GM18526 (cell line): Measurements from ENCODE around the gene ADGRD1.

Experiments used
- POLR2A ChIP-seq: IDR thresholded peaks from 3 replicates; pipeline ENCODE4 v1.6.1; 2011; ENCODE audit not compliant: insufficient read length; ENCODE audit errors: extremely low read depth

ADGRD1 gene

DNA sequence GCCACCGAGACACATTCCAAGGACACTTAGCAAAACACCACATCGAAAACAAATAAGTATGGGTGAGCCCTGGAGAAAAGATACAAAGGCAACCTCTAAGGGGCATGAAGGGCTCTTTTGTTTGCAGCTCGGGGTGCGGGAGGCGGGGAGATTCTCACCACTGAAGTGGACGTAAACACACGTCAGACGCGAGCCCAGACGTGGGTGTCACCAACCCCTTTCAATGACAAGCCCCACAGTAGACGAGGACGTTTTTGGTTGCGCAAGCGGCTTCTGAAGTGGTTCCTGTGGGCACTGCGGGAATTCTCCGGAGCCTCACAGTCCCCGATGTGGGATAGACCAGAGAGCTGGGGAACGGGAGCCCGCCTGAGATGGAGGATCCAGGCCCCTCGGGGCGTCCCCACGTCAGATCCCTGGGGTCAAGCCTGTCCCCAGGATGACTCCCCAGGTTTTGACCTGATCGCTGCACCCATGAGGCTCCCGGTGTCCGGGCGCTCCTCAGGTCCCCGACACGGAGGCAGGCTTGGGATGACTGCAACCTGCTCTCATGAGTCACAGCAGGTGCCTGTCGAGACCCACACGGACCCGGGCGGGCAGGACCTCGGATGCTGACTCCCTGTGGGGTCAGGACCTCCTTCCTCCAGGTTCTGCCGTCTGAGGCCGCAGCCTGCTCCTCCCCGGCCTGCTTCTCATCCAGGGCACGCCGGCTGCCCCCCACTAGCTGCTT lies 20.3 kb upstream of the ADGRD1 start:
- TF ChIP-seq POLR2A, result no peak

DNA sequence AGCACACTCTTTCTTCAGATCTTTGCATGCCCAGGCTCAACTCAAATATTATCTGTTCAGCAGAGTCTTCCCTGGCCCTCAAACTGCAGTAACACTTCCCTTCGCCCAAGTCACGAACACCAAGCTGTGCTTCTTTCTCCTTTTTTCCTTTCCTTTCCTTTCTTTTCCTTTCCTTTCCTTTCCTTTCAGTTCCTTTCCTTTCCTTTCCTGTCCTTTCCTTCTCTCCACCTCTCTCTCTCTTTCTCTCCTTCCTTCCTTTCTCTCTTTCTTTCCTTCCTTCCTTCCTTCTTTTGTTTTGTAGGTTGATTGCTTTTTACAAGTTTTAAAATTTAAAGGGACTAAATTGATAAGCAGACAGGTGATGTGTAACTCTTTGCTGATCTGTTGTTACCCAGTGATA lies 19.0 kb upstream of the ADGRD1 start:
- TF ChIP-seq POLR2A, result no peak

DNA sequence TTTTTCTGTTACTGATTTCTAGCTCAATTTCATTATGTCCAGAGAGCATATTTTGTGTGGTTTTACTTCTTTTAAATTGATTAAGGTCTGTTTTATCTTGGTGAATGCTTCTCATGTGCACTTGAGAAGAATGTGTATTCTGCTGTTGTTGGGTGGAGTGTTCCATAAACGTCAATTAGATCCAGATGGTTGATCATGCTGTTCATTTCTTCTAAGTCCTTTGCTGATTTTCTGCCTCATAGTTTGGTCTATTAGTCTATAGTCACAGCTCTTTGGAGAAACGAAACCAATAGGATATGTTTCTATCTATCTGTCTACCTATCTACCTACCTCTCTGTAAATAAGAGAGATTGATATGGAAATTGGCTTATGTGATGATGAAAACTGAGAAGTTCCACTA lies 17.1 kb upstream of the ADGRD1 start:
- TF ChIP-seq POLR2A, result no peak

DNA sequence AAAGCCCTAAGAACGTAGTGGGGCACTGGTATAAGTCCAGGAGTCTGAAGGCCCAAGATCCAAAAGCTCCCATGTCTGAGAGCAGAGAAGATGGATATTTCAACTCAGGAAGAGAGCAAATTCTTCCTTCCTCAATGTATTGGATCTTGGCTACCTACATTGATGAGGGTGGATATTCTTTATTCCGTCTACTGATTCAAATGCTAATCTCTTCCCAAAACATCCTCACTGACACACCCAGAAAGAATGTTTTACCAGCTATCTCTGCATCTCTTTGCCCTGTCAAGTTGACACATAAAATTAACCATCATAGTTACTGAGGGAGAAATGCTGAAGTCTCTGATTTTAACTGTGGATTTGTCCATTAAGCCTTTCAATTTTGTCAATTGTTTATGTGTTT lies 16.6 kb upstream of the ADGRD1 start:
- TF ChIP-seq POLR2A, result no peak

DNA sequence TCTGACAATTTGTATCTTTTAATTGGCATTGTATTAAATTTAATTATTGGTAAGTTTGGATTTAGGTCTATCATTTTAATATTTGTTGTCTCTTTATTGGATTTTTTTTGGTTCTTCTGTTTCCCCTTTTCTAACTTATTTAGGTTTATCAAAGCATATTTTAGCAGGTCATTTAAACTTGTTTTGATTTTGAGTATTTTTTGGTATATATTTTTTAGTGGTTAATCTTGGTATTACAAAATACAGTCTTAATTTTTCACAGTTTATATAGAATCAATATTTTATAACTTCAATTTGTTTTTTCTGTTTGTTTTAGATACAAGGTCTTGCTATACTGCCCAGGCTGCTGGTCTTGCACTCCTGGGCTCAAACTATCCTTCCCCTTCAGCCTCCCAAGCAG lies 15.5 kb upstream of the ADGRD1 start:
- TF ChIP-seq POLR2A, result no peak

DNA sequence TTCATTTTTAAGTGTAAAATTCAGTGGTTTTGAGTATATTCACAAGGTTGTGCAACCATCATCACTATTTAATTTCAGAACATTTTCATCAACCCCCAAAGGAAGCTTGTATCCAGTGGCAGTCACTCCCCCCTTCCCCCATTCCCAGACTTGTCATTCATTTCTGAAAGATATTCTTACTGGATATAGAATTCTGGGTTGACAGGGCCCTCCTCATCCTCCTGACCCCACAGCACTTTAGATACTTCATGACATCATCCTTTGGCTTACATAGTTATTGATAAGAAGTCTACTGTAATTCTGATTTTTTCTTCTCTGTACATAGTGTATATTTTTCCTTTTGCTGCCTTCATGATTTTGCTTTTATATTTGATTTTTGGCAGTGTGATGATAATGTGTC lies 8.8 kb upstream of the ADGRD1 start:
- no peak for TF ChIP-seq POLR2A

DNA sequence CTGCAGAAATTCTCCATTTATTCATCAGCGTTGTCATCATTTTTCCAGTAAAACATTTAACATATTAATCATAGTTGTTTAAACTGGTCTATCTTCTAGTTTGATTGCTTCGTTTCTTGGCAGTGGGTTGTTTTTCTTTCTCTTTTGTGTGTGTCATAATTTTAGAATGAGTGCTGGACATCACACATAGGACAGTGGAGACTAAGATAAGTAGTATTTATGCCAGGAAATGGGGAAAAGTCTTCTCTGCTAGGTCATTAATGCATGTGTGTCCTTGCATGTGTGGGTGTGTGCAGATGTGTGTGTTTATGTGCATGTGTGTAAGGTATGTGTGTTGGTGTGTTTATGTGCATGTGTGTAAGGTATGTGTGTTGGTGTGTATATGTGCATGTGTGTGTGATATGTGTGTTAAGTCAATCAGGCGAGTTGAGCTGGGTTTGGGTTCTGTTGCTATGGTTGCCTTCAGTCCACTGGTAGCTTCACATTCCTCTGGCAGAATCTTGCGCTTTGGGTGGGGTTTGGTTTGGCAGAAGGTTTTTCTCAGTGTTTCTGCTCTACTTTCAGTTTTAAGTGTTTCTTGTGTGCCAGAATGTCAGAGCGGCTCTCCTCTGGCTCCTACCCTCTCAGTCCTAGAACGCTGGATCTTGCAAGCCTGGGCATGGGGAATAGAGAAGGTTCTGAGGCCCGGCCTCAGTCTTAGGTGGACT lies 7.8 kb upstream of the ADGRD1 start:
- no peak for TF ChIP-seq POLR2A

DNA sequence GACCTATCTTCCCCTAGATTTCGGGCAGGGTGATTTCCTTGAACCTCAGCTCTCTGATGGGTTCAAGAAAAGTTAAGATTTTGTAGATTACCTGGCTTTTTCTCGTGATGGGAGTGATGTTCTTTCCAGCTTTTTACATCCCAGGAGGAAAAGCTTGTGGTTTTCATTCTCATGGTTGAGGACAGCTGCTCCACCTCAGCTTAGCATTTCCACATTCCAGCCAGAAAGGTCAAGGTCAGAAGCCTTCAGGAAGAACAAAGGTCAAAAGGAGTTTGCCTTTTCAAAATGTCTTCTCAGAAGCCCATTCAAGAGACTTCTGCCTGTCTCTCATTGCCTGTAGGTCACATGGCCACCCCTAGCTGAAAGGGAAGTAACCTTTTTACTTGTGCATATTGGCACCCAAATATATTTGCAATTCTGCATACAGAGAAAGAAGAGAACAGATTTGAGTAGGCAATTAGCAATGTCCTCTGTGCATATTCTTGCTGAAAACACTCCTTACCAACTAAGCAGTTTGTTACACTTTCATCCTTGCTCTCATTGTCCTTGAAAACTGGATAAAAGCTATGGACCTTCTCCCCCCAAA lies 6.6 kb upstream of the ADGRD1 start:
- TF ChIP-seq POLR2A, result no peak

DNA sequence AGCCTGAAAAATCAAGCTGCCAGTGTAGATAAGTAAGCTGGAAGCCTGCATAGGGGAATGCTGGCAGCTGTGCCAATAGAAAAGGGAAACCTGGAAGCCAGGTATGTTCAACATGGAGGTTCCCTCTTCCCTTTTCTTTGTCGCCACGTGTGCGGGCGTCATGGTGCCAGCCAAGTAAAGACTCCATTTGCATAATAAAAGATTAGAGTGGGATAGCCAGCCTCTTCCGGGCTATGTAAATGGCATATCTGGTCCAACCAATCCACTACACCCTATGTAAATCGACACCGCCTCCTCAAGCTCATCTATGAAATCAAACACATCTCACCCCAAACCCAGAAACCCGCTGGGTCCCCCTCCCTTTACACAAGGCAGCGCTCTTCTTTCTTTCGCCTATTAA lies 5.6 kb upstream of the ADGRD1 start:
- TF ChIP-seq POLR2A, result no peak

DNA sequence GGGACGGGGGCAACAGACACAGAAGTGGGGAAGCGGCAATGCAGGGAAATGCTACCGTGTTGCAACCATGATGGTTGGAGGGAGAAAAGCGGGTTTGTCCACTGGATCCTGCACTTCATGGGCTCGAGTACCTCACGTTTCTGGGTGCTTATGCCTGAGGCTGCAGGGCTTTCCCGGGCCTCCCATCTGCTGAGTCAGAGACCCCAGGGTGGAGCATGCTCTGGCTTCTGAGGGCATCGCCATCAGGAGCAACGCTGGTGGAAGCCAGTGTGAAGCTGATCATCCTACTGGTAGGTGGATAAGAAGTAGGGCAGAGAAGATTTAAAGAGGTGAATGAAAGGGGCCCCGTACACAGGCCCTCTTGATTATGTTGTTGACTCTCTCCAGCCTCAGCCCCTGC lies 5.0 kb upstream of the ADGRD1 start:
- TF ChIP-seq POLR2A, result no peak

DNA sequence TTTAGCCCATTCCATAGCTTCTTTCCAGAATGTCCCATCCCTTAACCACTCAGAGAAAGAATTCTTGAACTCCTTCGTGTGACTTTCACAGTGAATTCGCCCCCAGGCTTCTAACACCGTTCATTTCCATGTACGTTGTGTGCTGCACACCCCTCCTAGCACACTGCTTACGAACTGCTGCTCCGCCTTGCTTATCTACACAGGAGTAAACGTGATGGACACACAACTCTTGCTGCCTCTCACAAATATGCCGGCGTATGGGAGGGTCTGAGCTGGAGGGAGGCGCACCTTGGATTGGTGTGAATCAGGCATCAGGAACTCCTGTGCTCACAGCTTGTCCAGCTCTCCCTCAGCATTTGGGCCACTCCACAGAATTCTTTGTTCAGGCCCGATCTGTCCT lies 3.9 kb upstream of the ADGRD1 start:
- no peak for TF ChIP-seq POLR2A

DNA sequence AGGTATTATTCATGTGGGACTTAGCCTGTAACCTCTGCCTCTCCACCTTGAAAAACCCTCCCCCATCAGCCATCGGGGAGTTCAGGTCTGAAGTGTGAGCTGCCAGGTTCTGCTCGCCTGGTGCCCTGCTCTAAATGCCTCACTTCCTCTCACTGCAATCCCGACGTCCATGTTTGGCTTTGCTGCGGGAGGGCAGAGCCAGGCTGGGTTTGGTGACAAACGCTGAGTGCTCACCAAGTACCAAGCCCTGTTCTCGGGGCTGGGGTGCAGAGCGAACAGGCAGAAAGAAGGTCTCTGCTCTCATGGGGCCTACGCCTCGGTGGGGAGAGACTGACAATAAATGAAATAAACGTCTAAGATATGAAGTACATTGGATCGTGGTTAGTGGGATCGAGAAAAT lies 2.1 kb upstream of the ADGRD1 start:
- no peak for TF ChIP-seq POLR2A

DNA sequence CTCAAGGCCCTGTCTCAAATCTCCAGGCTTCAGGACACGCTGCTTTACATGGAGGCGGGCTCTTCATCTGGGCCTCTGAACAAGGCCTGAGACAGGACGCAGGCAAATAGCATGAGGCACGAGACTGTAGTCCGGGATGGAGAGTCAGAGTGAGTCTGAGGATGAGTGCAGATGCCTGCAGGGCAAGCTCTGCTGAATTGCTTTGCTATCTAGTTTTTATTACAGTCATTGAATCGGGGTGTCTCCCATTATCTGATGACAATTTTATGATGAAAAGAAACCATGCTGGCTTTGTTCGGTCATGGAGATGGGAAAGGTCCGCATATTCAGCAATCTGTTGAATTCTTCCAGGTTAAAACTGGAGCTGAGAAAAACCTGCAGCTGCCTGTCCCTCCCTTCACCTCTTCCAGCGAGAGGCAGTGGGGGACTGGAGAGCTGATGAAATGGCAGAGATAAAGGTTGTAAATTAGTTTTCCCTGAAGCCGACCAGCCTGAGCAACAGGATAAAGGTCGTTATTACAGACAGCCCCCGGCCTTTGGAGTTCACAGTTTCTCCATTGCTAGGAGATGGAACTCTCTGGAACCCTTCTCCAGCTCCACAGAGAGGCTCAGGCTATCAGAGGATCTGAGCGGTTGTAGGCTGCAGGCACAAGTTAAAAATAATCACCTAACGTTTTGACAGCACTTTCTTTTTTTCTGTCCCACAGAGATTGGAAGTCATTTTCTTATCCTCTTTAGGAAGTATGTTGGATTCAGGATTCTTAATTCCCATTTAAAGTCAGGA lies 1.3 kb upstream of the ADGRD1 start:
- TF ChIP-seq POLR2A, result no peak

DNA sequence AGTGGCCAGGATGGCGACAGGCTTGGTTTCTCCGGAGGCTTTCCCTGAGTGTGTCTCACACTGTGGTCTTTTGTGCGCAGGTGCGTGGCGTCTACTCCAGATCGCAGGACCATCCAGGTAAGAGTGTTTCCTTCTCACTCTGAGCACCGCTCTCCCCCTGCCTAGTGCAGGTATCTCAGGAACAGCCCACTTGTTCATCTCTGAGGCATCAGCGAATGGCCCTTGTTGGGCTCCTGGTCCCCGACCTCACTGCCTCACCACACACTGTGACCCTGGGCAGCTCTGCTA lies 781 bp downstream of the ADGRD1 start:
- TF ChIP-seq POLR2A, result no peak

DNA sequence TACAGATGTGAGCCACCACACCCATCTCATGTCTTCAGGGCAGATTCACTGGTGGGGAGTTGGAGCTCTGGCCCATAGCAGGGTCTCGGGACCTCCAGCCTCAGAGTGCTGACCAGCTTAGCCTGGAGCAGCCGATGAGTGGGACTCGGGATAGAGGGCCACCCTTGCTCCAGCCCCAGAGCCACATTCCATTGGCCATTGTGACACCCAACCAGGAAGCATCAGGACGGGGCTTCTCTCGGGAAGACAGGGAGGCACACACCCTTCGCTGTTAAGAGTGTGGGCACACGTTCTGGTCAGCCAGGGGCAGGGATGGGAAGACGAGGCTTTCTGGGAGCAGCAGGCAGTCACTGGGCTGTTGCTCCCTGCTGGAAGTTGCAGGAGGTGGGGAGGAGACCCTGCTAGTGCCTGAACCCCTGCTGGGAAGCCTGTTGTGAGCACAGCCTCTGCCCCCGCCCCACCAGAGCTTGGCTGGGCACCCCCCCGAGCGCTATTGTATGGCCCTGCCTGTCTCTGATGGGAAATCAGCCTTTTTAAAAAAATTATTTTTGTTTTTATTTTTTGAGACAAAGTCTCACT lies 1.6 kb downstream of the ADGRD1 start:
- no peak for TF ChIP-seq POLR2A

DNA sequence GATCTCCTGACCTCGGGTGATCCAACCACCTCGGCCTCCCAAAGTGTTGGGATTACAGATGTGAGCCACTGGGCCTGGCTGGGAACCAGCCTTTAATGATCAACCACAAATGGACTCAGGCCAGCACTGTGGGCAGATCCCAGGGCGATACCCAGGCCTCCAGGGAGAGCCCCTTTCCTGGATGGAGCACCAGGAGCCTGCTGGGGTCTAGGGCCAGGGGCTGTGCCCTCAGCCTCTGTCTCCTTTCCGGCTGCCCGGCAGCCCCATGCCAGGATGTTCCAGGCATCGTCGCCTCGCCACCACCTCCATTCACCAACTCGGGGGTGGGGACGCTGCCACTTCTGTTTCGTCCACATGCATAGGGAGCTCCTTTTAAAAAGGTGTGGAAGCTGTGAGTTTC lies 2.3 kb downstream of the ADGRD1 start:
- TF ChIP-seq POLR2A, result no peak
